Measurements from ENCODE around the gene NUDCD2. TPM values are rescaled to one million over a fixed set of nuclear protein-coding genes. Genes with fewer than 3 reads are reported as not detected.

NUDCD2 gene, protein sequence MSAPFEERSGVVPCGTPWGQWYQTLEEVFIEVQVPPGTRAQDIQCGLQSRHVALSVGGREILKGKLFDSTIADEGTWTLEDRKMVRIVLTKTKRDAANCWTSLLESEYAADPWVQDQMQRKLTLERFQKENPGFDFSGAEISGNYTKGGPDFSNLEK
- 10 to 100 TPM; 46.4 to 48.6 TPM for total RNA-seq

DNA sequence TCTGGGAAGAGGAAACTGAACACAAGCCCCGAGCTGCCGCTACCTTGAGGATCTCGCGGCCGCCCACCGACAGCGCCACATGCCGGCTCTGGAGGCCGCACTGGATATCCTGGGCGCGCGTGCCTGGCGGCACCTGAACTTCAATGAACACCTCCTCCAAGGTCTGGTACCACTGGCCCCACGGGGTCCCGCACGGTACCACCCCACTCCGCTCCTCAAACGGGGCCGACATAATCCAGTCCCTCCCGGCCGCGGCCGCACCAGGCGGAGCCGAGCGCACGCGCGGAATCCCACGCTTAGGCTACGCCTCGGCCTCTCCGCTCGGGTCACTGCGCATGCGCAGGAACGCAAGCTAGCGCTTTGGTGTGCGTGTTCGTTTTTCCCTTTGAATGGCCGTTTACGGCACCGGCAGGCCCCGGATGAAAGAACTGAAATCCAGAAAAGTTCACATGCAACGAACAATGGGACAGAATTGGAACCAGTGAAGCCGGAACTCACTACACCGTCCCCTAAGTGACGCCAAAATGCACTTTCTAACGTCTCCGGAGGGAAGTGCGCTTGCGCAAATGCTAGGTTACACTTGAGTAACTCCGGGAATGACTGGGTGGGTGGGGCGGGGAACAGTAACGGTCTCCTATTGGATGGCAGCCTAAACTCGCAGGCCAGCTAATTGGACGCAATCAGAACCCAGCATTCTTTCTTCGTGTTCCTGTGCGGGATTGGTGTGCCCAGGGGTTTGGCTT, at the start of gene NUDCD2:
NUDCD2 (minus strand) TSS at position 284 of the 743 bp plus-strand sequence; CDS start at position 232, 52 bp downstream.
- intact Hi-C loops (cut with micrococcal nuclease): loop anchor here (1.0 kb wide), 2 partner anchors 23 to 46 kb away; partner anchors contain the start of gene CCNG1
- H3K9me3 Mint-ChIP-seq: no peaks in the 10 kb centered on the region
- POLR2A ChIA-PET: interaction anchor here (0.9 to 6.2 kb wide), 4 partner anchors 18 to 56 kb away, joined by 3 to 235 read pairs (median 67); partner anchors contain the start of genes CCNG1 and MAT2B
- peaks cover 44% of the 10 kb centered on the region for H3K36me3 Mint-ChIP-seq
- peaks cover 37% of the 10 kb centered on the region for H3K4me1 Mint-ChIP-seq (ENCODE audit: low read depth)
- peak within 1 kb of the TSS; percentile 96 for H3K4me3 Mint-ChIP-seq
- peak; percentile 97 for DNase-seq
- CTCF ChIA-PET: interaction anchor here (0.7 to 4.4 kb wide), 15 partner anchors 10 to 104 kb away, joined by 3 to 47 read pairs (median 4); partner anchors contain the start of genes CCNG1 and MAT2B
- peak within 1 kb of the TSS; percentile 100 for H3K27ac Mint-ChIP-seq
- H3K27me3 Mint-ChIP-seq: peaks cover 4% of the 10 kb centered on the region

DNA sequence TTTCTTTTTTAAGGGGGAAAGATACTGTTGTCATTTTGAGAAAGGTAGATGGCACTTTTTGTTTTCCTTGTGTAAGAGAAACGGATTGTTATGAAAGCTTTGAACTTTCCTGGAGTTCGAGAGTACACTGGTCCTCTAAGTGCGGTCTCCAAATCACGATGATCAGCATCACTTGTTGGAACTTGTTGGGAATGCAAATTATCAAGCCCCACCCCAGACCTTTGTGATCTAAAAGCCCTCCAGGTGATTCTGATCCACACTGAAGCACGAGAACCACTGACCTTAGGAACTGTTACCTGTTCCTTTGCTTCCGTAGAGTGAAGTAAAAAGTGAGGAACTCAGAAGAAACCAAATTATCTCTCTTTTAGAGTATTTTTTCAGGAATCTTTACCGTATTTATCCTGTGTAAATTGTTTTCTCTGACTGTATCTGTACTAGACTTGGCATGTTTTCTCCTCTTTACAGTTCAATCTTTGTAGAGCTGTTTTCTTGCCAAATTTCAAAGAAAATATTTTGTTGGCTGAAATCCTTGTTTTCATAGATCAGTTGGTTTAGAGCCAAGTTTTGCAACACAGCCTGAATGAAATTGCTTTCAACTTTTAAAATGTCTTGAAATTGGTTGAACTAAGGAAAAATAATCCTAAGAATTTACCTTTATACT, 49.5 kb upstream of the NUDCD2 start:
- ChIA-PET POLR2A (interaction anchor here (8.4 kb wide), 1 partner anchor 49 kb away, joined by 235 read pairs; the partner anchor contains the start of genes HMMR and NUDCD2), CTCF (interaction anchor here (0.9 to 1.3 kb wide), 3 partner anchors 36 to 50 kb away, joined by 3 to 6 read pairs (median 3); no protein-coding TSS in a partner anchor)
- H3K4me3 Mint-ChIP-seq: peak overlapping the region; percentile 95

DNA sequence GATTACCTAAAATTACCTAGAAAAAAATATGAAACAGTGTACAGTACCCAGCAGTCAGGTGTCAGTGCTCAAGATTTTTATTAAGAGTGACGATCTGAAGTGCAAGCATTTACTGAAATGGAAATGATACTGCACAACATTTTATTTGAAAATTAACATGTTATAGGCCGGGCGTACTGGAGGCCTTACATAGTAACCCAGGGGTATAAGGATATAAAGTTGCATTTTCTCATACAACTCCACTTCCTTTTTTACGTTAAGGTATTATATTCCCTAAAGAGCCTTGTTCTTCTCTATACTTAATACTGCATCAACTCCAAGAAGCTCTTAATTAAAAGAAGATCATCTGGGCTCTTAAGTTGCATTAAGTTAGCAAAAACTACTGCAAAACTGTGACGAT, 48.9 kb upstream of the NUDCD2 start:
- Mint-ChIP-seq H3K27me3 (no peaks in the 10 kb centered on the region), H3K4me1 (ENCODE audit: low read depth) (peaks cover 44% of the 10 kb centered on the region), H3K27ac (peak overlapping the region; percentile 100), H3K4me3 (peak overlapping the region; percentile 95), H3K9me3 (no peaks in the 10 kb centered on the region), H3K36me3 (peaks cover 52% of the 10 kb centered on the region)
- CTCF ChIA-PET: interaction anchor here (1.3 kb wide), 1 partner anchor 36 kb away, joined by 6 read pairs; no protein-coding TSS in a partner anchor
- intact Hi-C loops (cut with micrococcal nuclease): no loop called here
- POLR2A ChIA-PET: interaction anchor here (8.4 kb wide), 1 partner anchor 49 kb away, joined by 235 read pairs; the partner anchor contains the start of genes HMMR and NUDCD2
- DNase-seq: no peak

More for the DNA sequence above, 49.5 kb upstream of the NUDCD2 start:
- no peaks in the 10 kb centered on the region for H3K27me3 Mint-ChIP-seq
- H3K9me3 Mint-ChIP-seq: no peaks in the 10 kb centered on the region
- H3K4me1 Mint-ChIP-seq (ENCODE audit: low read depth): peaks cover 44% of the 10 kb centered on the region
- DNase-seq: peak; percentile 20
- peak overlapping the region; percentile 100 for H3K27ac Mint-ChIP-seq
- intact Hi-C loops (cut with micrococcal nuclease): no loop called here
- H3K36me3 Mint-ChIP-seq: peaks cover 50% of the 10 kb centered on the region

- Mint-ChIP-seq H3K27me3 (no peaks in the 10 kb centered on the region), H3K9me3 (no peaks in the 10 kb centered on the region), H3K4me1 (ENCODE audit: low read depth) (peaks cover 35% of the 10 kb centered on the region), H3K4me3 (peak overlapping the region; percentile 95), H3K36me3 (peaks cover 33% of the 10 kb centered on the region), H3K27ac (peak overlapping the region; percentile 100)
- peak; percentile 28 for DNase-seq
- POLR2A ChIA-PET: interaction anchor here (0.6 to 8.4 kb wide), 5 partner anchors 15 to 69 kb away, joined by 3 to 235 read pairs (median 4); partner anchors contain the start of genes CCNG1, HMMR and NUDCD2
- CTCF ChIA-PET: interaction anchor here (0.9 to 1.0 kb wide), 3 partner anchors 19 to 47 kb away, joined by 3 to 7 read pairs (median 3); partner anchors contain the start of genes HMMR and NUDCD2
- intact Hi-C loops (cut with micrococcal nuclease): loop anchor here (1.0 kb wide), 2 partner anchors 46 to 60 kb away; partner anchors contain the start of genes HMMR and NUDCD2
These were observed 46.8 kb upstream of the NUDCD2 start for GRCh38 chr5:163506726-163507125.

- Mint-ChIP-seq H3K27ac (peak overlapping the region; percentile 100), H3K36me3 (peaks cover 33% of the 10 kb centered on the region), H3K27me3 (no peaks in the 10 kb centered on the region), H3K4me1 (ENCODE audit: low read depth) (peaks cover 33% of the 10 kb centered on the region), H3K9me3 (no peaks in the 10 kb centered on the region), H3K4me3 (peak overlapping the region; percentile 95)
- ChIA-PET CTCF (interaction anchor here (0.9 to 3.8 kb wide), 6 partner anchors 11 to 47 kb away, joined by 3 to 47 read pairs (median 4); partner anchors contain the start of genes HMMR and NUDCD2), POLR2A (interaction anchor here (1.0 to 8.4 kb wide), 4 partner anchors 46 to 69 kb away, joined by 3 to 235 read pairs (median 4); partner anchors contain the start of genes CCNG1, HMMR and NUDCD2)
- peak; percentile 35 for DNase-seq
- intact Hi-C loops (cut with micrococcal nuclease): loop anchor here (1.0 kb wide), 2 partner anchors 46 to 60 kb away; partner anchors contain the start of genes HMMR and NUDCD2
These were observed 46.2 kb upstream of the NUDCD2 start for GRCh38 chr5:163506095-163506457.

DNA sequence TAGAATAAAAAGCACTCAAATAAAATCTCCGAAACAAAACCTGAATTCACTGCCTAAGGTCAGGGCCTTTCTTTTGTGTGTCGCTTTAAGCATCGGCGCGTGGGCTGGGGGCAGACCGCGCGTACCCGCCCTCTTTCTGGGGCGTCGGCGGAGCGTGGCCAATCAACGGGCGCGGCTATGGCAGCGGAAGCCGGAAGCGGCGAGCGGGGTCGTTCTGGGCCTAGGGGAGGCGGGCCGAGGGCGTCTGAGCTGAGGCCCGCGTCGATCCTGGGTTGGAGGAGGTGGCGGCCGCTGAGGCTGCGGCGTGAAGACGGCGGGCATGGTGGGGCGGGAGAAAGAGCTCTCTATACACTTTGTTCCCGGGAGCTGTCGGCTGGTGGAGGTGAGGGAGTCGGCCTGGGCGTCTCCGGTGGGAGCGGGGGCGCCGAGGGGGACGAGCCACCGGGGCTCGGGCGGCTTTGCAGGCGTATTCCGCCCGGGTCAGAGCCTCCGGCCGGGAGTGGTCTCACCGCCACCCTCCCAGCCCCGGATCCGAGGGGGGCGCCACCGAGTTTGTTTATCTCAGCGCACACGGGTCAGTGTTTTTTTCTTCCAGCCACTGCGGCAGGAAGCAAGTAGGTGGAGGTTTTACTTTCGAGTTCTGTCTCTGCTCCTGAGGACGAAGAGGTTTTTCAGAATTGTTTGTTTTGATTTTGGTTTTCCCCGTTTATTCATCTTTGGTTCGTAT, 45.6 kb upstream of the NUDCD2 start, which contains the start of gene MAT2B:
MAT2B (plus strand) TSS at position 252 of the 727 bp plus-strand sequence; CDS start at position 320, 68 bp downstream.
- CTCF ChIA-PET: interaction anchor here (0.7 to 3.8 kb wide), 6 partner anchors 11 to 68 kb away, joined by 3 to 47 read pairs (median 4); partner anchors contain the start of genes CCNG1, HMMR and NUDCD2
- intact Hi-C loops (cut with micrococcal nuclease): loop anchor here (1.0 kb wide), 3 partner anchors 45 to 68 kb away; partner anchors contain the start of genes CCNG1, HMMR and NUDCD2
- H3K36me3 Mint-ChIP-seq: peaks cover 31% of the 10 kb centered on the region
- peak within 1 kb of the TSS; percentile 95 for H3K4me3 Mint-ChIP-seq
- no peaks in the 10 kb centered on the region for H3K9me3 Mint-ChIP-seq
- POLR2A ChIA-PET: interaction anchor here (1.2 to 8.4 kb wide), 3 partner anchors 16 to 68 kb away, joined by 4 to 235 read pairs (median 5); partner anchors contain the start of genes CCNG1, HMMR and NUDCD2
- H3K27ac Mint-ChIP-seq: peak within 1 kb of the TSS; percentile 100
- no peaks in the 10 kb centered on the region for H3K27me3 Mint-ChIP-seq
- peaks cover 28% of the 10 kb centered on the region for H3K4me1 Mint-ChIP-seq (ENCODE audit: low read depth)
- peak; percentile 97 for DNase-seq

DNA sequence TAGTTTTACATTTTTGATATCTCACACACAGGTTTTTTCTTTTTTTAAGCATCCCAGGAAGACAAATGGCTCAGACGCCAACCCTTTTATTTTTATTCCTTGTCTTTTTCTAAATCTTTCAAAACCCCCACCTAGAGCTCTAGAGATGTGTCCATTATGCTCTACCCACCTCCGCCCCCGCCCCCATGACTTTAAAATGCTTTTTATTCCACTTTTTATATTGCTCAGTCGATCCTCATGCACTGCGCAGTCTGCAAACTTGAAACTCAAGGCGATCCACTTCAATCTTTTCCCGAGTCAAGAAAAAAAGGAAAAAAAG, 45.1 kb upstream of the NUDCD2 start:
- Mint-ChIP-seq H3K4me3 (peak overlapping the region; percentile 95), H3K4me1 (ENCODE audit: low read depth) (peaks cover 24% of the 10 kb centered on the region), H3K27me3 (no peaks in the 10 kb centered on the region), H3K36me3 (peaks cover 31% of the 10 kb centered on the region), H3K9me3 (no peaks in the 10 kb centered on the region), H3K27ac (peak overlapping the region; percentile 100)
- CTCF ChIA-PET: interaction anchor here (0.7 to 3.8 kb wide), 7 partner anchors 12 to 67 kb away, joined by 3 to 47 read pairs (median 4); partner anchors contain the start of genes CCNG1, HMMR and NUDCD2
- intact Hi-C loops (cut with micrococcal nuclease): loop anchor here (1.0 kb wide), 1 partner anchor 68 kb away; the partner anchor contains the start of gene CCNG1
- POLR2A ChIA-PET: interaction anchor here (0.6 to 8.4 kb wide), 5 partner anchors 16 to 67 kb away, joined by 3 to 235 read pairs (median 4); partner anchors contain the start of genes CCNG1, HMMR and NUDCD2
- DNase-seq: no peak

- H3K27ac Mint-ChIP-seq: peak overlapping the region; percentile 100
- H3K4me3 Mint-ChIP-seq: peak overlapping the region; percentile 95
- intact Hi-C loops (cut with micrococcal nuclease): no loop called here
- CTCF ChIA-PET: interaction anchor here (0.8 to 3.8 kb wide), 3 partner anchors 17 to 44 kb away, joined by 3 to 47 read pairs (median 27); partner anchors contain the start of genes HMMR and NUDCD2
- POLR2A ChIA-PET: interaction anchor here (0.5 to 8.4 kb wide), 6 partner anchors 15 to 67 kb away, joined by 3 to 235 read pairs (median 4); partner anchors contain the start of genes CCNG1, HMMR and NUDCD2
- peaks cover 31% of the 10 kb centered on the region for H3K36me3 Mint-ChIP-seq
- DNase-seq: peak; percentile 66
- no peaks in the 10 kb centered on the region for H3K9me3 Mint-ChIP-seq
- H3K4me1 Mint-ChIP-seq (ENCODE audit: low read depth): peaks cover 19% of the 10 kb centered on the region
- no peaks in the 10 kb centered on the region for H3K27me3 Mint-ChIP-seq
These were observed 44.4 kb upstream of the NUDCD2 start for GRCh38 chr5:163504079-163504931.

DNA sequence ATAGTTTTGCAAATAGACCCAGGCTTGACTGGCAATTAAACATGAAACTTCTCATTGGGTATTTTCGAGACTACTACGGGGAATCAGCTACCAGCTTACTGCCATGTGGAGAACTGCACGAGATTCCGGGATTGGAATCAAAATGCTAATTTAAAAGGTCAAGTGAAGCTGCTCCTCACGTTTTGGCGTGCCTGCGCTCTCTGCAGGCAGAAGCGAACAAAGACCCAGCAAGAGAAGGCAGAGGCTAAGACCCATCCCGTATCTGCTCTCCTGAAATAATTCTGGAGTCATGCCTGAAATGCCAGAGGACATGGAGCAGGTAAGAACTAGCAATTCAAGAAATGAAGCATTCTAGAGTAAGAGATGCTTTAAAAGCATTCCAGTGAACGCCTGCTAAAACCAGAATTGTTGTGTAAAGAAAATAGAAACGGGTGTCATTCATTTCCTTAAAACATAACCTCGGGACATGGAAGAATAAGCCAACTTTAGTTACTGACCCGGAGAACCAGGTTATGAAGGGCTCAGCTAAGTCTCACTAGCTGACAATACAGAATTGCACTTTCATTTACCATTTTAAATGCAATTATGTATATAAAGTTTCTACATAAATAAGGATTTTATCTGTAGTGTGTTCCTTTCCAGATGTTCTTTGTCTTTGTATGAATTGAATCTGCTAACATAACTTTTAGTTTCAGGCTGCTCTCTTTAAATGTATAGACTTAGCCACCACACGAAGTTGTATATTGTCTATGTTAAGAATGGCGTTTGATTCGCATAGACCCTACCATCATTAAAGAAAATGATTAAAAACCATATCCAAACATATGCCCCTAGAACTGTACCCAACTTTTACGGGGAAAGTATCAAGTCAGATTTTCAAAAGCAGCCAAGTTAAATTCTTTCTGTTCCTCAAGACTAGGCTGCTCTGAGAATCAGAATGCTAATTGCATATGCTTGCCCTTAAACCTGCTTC, 43.5 kb upstream of the NUDCD2 start:
- peak; percentile 66 for DNase-seq
- ChIA-PET CTCF (interaction anchor here (0.6 to 3.8 kb wide), 4 partner anchors 14 to 94 kb away, joined by 3 to 47 read pairs (median 15); partner anchors contain the start of genes HMMR and NUDCD2), POLR2A (interaction anchor here (1.0 to 8.4 kb wide), 2 partner anchors 43 to 56 kb away, joined by 3 to 235 read pairs; partner anchors contain the start of genes HMMR and NUDCD2)
- Mint-ChIP-seq H3K36me3 (peaks cover 26% of the 10 kb centered on the region), H3K4me3 (peak overlapping the region; percentile 95), H3K27ac (peak overlapping the region; percentile 100), H3K27me3 (no peaks in the 10 kb centered on the region), H3K9me3 (no peaks in the 10 kb centered on the region), H3K4me1 (ENCODE audit: low read depth) (peaks cover 15% of the 10 kb centered on the region)
- intact Hi-C loops (cut with micrococcal nuclease): loop anchor here (1.0 kb wide), 1 partner anchor 30 kb away; no protein-coding TSS in a partner anchor

All from activated CD4-positive, alpha-beta memory T cell treated with anti-CD3 and anti-CD28 coated beads for 36 hours (primary cell).